ENCODE data around the gene ZBTB40.
A peak's percentile ranks its signal among the peaks of the same experiment; 100 is the strongest.

GRCh38 chr1:22431965-22432364 is 19.7 kb upstream of the ZBTB40 start:
- TF ChIP-seq SPI1 (IDR thresholded peaks at IDR 0.05; ENCODE audit: low read depth, low read length) (peak; percentile 25; the same call in 1 of the 2 replicates), POLR2A (IDR thresholded peaks at IDR 0.05; ENCODE audit: low read depth, low read length) (no peak), POU2F2 (IDR thresholded peaks at IDR 0.05; ENCODE audit: low read depth, low read length) (no peak), POLR2AphosphoS5 (IDR thresholded peaks at IDR 0.05; ENCODE audit: low read depth, low read length) (no peak)

All from GM12891 (cell line).